Sigmoid colon (tissue), 4 donors: ENCODE results near the gene ITM2B.

Experiments used
- POLR2A ChIP-seq, 2 donors: fragments of 450-650 bp; IDR thresholded peaks; one replicate each; pipeline ENCODE4 v1.6.1; 2016; ENCODE audit warnings: antibody characterized with exemption in 2 of 2, mild to moderate bottlenecking in 2 of 2, moderate library complexity in 2 of 2
- POLR2AphosphoS5 ChIP-seq, 4 donors: sonication (generic); formaldehyde crosslinking; IDR thresholded peaks; one replicate each; pipeline ENCODE4 v1.6.1; 2017; ENCODE audit warnings: antibody characterized with exemption in 4 of 4
- TF ChIP-seq, protein P1 (sequence below), 4 experiments: fragments of 450-650 bp in 3 of 4; fragments of 200-600 bp in 1 of 4; IDR thresholded peaks; one replicate each; pipeline ENCODE4 v1.5.1; 2016 to 2019; ENCODE audit warnings: antibody characterized with exemption in 4 of 4, mild to moderate bottlenecking in 3 of 4, moderate library complexity in 2 of 4

- TF ChIP-seq, protein P1, sequence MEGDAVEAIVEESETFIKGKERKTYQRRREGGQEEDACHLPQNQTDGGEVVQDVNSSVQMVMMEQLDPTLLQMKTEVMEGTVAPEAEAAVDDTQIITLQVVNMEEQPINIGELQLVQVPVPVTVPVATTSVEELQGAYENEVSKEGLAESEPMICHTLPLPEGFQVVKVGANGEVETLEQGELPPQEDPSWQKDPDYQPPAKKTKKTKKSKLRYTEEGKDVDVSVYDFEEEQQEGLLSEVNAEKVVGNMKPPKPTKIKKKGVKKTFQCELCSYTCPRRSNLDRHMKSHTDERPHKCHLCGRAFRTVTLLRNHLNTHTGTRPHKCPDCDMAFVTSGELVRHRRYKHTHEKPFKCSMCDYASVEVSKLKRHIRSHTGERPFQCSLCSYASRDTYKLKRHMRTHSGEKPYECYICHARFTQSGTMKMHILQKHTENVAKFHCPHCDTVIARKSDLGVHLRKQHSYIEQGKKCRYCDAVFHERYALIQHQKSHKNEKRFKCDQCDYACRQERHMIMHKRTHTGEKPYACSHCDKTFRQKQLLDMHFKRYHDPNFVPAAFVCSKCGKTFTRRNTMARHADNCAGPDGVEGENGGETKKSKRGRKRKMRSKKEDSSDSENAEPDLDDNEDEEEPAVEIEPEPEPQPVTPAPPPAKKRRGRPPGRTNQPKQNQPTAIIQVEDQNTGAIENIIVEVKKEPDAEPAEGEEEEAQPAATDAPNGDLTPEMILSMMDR (IDR thresholded peaks at IDR 0.05) = no peak
- TF ChIP-seq POLR2A (IDR thresholded peaks at IDR 0.05) (no peak), POLR2AphosphoS5 (IDR thresholded peaks at IDR 0.05) (no peak)
Observed at GRCh38 chr13:48230541-48230940, 2.5 kb upstream of the ITM2B start.
